ENCODE measurements around the gene PIP4K2A. TPM values are rescaled to one million over a fixed set of nuclear protein-coding genes. Genes with fewer than 3 reads are reported as not detected.

The PIP4K2A gene
- total and polyA plus RNA-seq, 2 donors (not counting 3 experiments of a cell fraction or from before 2014, with no cell fraction given), result 11.8 to 32.6 TPM

- DNase-seq (ENCODE audit: low read depth, low spot score) (peak; percentile 23), FAIRE-seq (peak; percentile 56)
- Histone ChIP-seq H3K27me3 (ENCODE audit: control insufficient read depth in 2 of 2, insufficient read depth in 2 of 2, low read length in 2 of 2) (no peaks in the 10 kb centered on the region), H3K4me1 (ENCODE audit: control insufficient read depth, extremely low read depth, insufficient read depth, low read length) (peaks cover 34% of the 10 kb centered on the region), H3K79me2 (ENCODE audit: control insufficient read depth, insufficient read depth, low read length) (peaks cover 2% of the 10 kb centered on the region), H2AFZ (ENCODE audit: low read depth, low read length) (no peak overlapping the region), H3K9ac (replicated peaks; ENCODE audit: extremely low read depth, insufficient read depth, low read length) (no peak overlapping the region), H3K4me2 (ENCODE audit: insufficient read depth, low read length) (peak overlapping the region; percentile 89), H3K4me3 (replicated peaks in 1 of 3; ENCODE audit: insufficient read depth in 1 of 3, low read depth in 1 of 3, low read length in 3 of 3) (no peak overlapping the region), H3K9me1 (replicated peaks; ENCODE audit: control insufficient read depth, extremely low read depth, insufficient read depth, low read length) (no peaks in the 10 kb centered on the region), H3K27ac (ENCODE audit: insufficient read depth, low read depth, low read length) (no peak overlapping the region), H3K9me3 (replicated peaks; ENCODE audit: control insufficient read depth, insufficient read depth, low read length) (no peaks in the 10 kb centered on the region), H4K20me1 (replicated peaks; ENCODE audit: control insufficient read depth, extremely low read depth, insufficient read depth, low read length) (no peaks in the 10 kb centered on the region), H3K36me3 (ENCODE audit: control insufficient read depth in 2 of 2, extremely low read depth in 1 of 2, insufficient read depth in 2 of 2, low read length in 2 of 2) (no peaks in the 10 kb centered on the region)
- CTCF ChIA-PET, result interaction anchor here (1.2 kb wide), 1 partner anchor 10 kb away, joined by 3 read pairs; no protein-coding TSS in a partner anchor
- POLR2A ChIA-PET, result no interaction called here
- intact Hi-C loops (cut with micrococcal nuclease), result loop anchor here (2.0 kb wide), 3 partner anchors 17 to 65 kb away; partner anchors contain the start of gene PIP4K2A
- no TSS peak for BruUV-seq (replicated peaks)
- dilution Hi-C loops (cut with MboI; ENCODE audit: extremely low pct_ligation_motif_present, low sequenced_read_pairs), result no loop called here
- TF ChIP-seq POLR2A (IDR thresholded peaks at IDR 0.05; ENCODE audit: low read depth, low read length) (no peak), MAX (IDR thresholded peaks at IDR 0.05; ENCODE audit: insufficient read depth, insufficient read length) (no peak), FOS (IDR thresholded peaks at IDR 0.05; ENCODE audit: borderline replicate concordance, insufficient read depth, low read length) (no peak), EZH2 (IDR thresholded peaks at IDR 0.05; ENCODE audit: borderline replicate concordance, low read depth, low read length, severe bottlenecking) (no peak), CTCF (IDR thresholded peaks at IDR 0.05; ENCODE audit: extremely low read depth in 1 of 2, insufficient read depth in 1 of 2, low read depth in 1 of 2, low read length in 2 of 2) (no peak), GATA2 (IDR thresholded peaks at IDR 0.05; ENCODE audit: insufficient read depth, insufficient read length, low read depth, low read length) (no peak), MYC (IDR thresholded peaks at IDR 0.05; ENCODE audit: low read depth, low read length) (no peak), POLR2AphosphoS5 (IDR thresholded peaks at IDR 0.05; ENCODE audit: insufficient read depth, low read depth, low read length) (no peak), JUN (IDR thresholded peaks at IDR 0.05; ENCODE audit: borderline replicate concordance, insufficient read depth, insufficient read length, low read depth) (no peak)
Observed at GRCh38 chr10:22649390-22649841, 65.0 kb downstream of the PIP4K2A start.
